Activated T-cell treated with anti-CD3 and anti-CD28 coated beads for 1 hour (primary cell): Measurements from ENCODE around the gene CLINT1.
"Not testable (repeated sequence)": the region's sequence is repeated elsewhere in the genome, so short reads cannot be mapped to it uniquely, and the experiment has no call there.

Experiments
- DNase-seq: peaks from one replicate; pipeline ENCODE4 v3.0.0-alpha.2; 2020; ENCODE audit warnings: low read depth

The CLINT1 gene

GRCh38 chr5:157858527-157859226 lies at the start of gene CLINT1:
Gene CLINT1, minus strand, starts transcription at chr5:157859145. Its CDS starts 175 bp downstream, at chr5:157858970.
- DNase-seq, result peak; percentile 87

- no peak for DNase-seq
These were observed 49.5 kb upstream of the CLINT1 start for GRCh38 chr5:157908459-157908858.

GRCh38 chr5:157907479-157907878 lies 48.5 kb upstream of the CLINT1 start:
- DNase-seq, result no peak

- no peak for DNase-seq
These were observed 44.1 kb upstream of the CLINT1 start for GRCh38 chr5:157903117-157903450.

GRCh38 chr5:157902449-157903116 lies 43.6 kb upstream of the CLINT1 start:
- DNase-seq, result no peak

GRCh38 chr5:157900644-157901043 lies 41.7 kb upstream of the CLINT1 start:
- no peak for DNase-seq

GRCh38 chr5:157893611-157894010 lies 34.7 kb upstream of the CLINT1 start:
- no peak for DNase-seq

- no peak for DNase-seq
These were observed 34.0 kb upstream of the CLINT1 start for GRCh38 chr5:157892974-157893373.

GRCh38 chr5:157890836-157891597 lies 32.1 kb upstream of the CLINT1 start:
- no peak for DNase-seq

- DNase-seq, result no peak
These were observed 30.0 kb upstream of the CLINT1 start for GRCh38 chr5:157888814-157889532.

- no peak for DNase-seq
These were observed 27.9 kb upstream of the CLINT1 start for GRCh38 chr5:157886796-157887380.

GRCh38 chr5:157885051-157885450 lies 26.1 kb upstream of the CLINT1 start:
- not testable (repeated sequence) for DNase-seq

GRCh38 chr5:157881498-157881897 lies 22.6 kb upstream of the CLINT1 start:
- DNase-seq, result not testable (repeated sequence)

GRCh38 chr5:157877821-157878220 lies 18.9 kb upstream of the CLINT1 start:
- DNase-seq, result no peak

GRCh38 chr5:157874861-157875260 lies 15.9 kb upstream of the CLINT1 start:
- no peak for DNase-seq

- DNase-seq, result no peak
These were observed 12.2 kb upstream of the CLINT1 start for GRCh38 chr5:157870837-157871834.

GRCh38 chr5:157867751-157868387 lies 8.9 kb upstream of the CLINT1 start:
- DNase-seq, result no peak

- DNase-seq, result no peak
These were observed 7.6 kb upstream of the CLINT1 start for GRCh38 chr5:157866536-157866935.

GRCh38 chr5:157865781-157866180 lies 6.8 kb upstream of the CLINT1 start:
- DNase-seq, result no peak

- DNase-seq, result no peak
These were observed 5.1 kb upstream of the CLINT1 start for GRCh38 chr5:157864067-157864466.
